GM08714 (cell line): ENCODE data around the gene TAL2.

Source experiments
- H3K4me3 ChIP-seq: fragments of 200-500 bp; sonication (Bioruptor generic); 2 replicates; pipeline ENCODE4 v1.5.1; 2014; ENCODE audit warnings: mild to moderate bottlenecking, low read length, inconsistent platforms
- ZNF274 ChIP-seq: IDR thresholded peaks from 2 replicates; pipeline ENCODE4 v1.6.1; 2012; ENCODE audit warnings: mild to moderate bottlenecking, low read depth, low read length

The TAL2 gene

GRCh38 chr9:105662184-105663104, at the start of gene TAL2:
Gene TAL2, plus strand, starts transcription at chr9:105662457. Its CDS starts 40 bp downstream, at chr9:105662497.
- no peak within 1 kb of the TSS for H3K4me3 ChIP-seq
- no peak for TF ChIP-seq ZNF274

- H3K4me3 ChIP-seq, result no peak overlapping the region
- no peak for TF ChIP-seq ZNF274
These were observed 41.3 kb upstream of the TAL2 start for GRCh38 chr9:105621001-105621400.

GRCh38 chr9:105625088-105625487, 37.2 kb upstream of the TAL2 start:
- no peak for TF ChIP-seq ZNF274
- H3K4me3 ChIP-seq, result no peak overlapping the region

- TF ChIP-seq ZNF274, result no peak
- no peak overlapping the region for H3K4me3 ChIP-seq
These were observed 29.4 kb upstream of the TAL2 start for GRCh38 chr9:105632807-105633206.

- no peak for TF ChIP-seq ZNF274
These were observed 28.8 kb upstream of the TAL2 start for GRCh38 chr9:105633411-105633810.

GRCh38 chr9:105636331-105636730, 25.9 kb upstream of the TAL2 start:
- no peak overlapping the region for H3K4me3 ChIP-seq
- TF ChIP-seq ZNF274, result no peak

More at GRCh38 chr9:105633411-105633810, 28.8 kb upstream of the TAL2 start:
- H3K4me3 ChIP-seq, result no peak overlapping the region

- no peak for TF ChIP-seq ZNF274
- no peak overlapping the region for H3K4me3 ChIP-seq
These were observed 24.4 kb upstream of the TAL2 start for GRCh38 chr9:105637787-105638395.

GRCh38 chr9:105639936-105640335, 22.3 kb upstream of the TAL2 start:
- TF ChIP-seq ZNF274, result no peak
- no peak overlapping the region for H3K4me3 ChIP-seq

- H3K4me3 ChIP-seq, result no peak overlapping the region
- TF ChIP-seq ZNF274, result no peak
These were observed 18.5 kb upstream of the TAL2 start for GRCh38 chr9:105643795-105644194.

- no peak for TF ChIP-seq ZNF274
- no peak overlapping the region for H3K4me3 ChIP-seq
These were observed 15.2 kb upstream of the TAL2 start for GRCh38 chr9:105646879-105647594.

- H3K4me3 ChIP-seq, result no peak overlapping the region
- no peak for TF ChIP-seq ZNF274
These were observed 14.5 kb upstream of the TAL2 start for GRCh38 chr9:105647595-105648349.

GRCh38 chr9:105651806-105652205, 10.5 kb upstream of the TAL2 start:
- no peak overlapping the region for H3K4me3 ChIP-seq
- no peak for TF ChIP-seq ZNF274

- H3K4me3 ChIP-seq, result peak overlapping the region; percentile 51; the same call in 1 of the 2 replicates
- TF ChIP-seq ZNF274, result no peak
These were observed 5.9 kb upstream of the TAL2 start for GRCh38 chr9:105656131-105656921.
